ENCODE data around the gene MFSD12.
A peak's percentile ranks its signal among the peaks of the same experiment; 100 is the strongest.

GRCh38 chr19:3526507-3527237, 30.7 kb downstream of the MFSD12 start:
- TF ChIP-seq CTCF (conservative IDR thresholded peaks at IDR 0.05; ENCODE audit: low read length) = peak; percentile 41; the same call in 1 of the 2 replicates
- TF ChIP-seq EZH2phosphoT487 (IDR thresholded peaks at IDR 0.05; ENCODE audit: borderline replicate concordance) = no peak

Data from Loucy (cell line).